ENCODE results near the gene SLC34A1. TPM values are rescaled to one million over a fixed set of nuclear protein-coding genes. Genes with fewer than 3 reads are reported as not detected.

SLC34A1 gene
- total RNA-seq = not detected
- polyA plus RNA-seq = under 1 TPM in 1 of 3 donors, not detected in 2; 0.10 TPM
- long read RNA-seq, donor 1 = 0 reads
- long read RNA-seq, donor 2 = 0 reads
- long read RNA-seq, donor 3 = 0 reads
- long read RNA-seq, donor 4 = 0 reads
- long read RNA-seq, donor 5 = 0 reads
- long read RNA-seq, donor 6 = 0 reads
- long read RNA-seq, donor 7 = 0 reads
- long read RNA-seq, donor 8 = 0 reads
- long read RNA-seq, donor 9 = 0 reads
- long read RNA-seq, donor 10 = 0 reads

- H3K36me3 ChIP-seq = no peaks in the 10 kb centered on the region
- intact Hi-C loops (cut with DNase I; ENCODE audit: low total_unique reads) = no loop called here
- 59 to 76% (median 62%) methylated on average over 4 of the region's 4 CpGs for WGBS, 5 donors
- TF ChIP-seq POLR2A (IDR thresholded peaks at IDR 0.05) = no peak
- no peak for TF ChIP-seq EP300 (IDR thresholded peaks at IDR 0.05)
- TF ChIP-seq POLR2AphosphoS5 (IDR thresholded peaks at IDR 0.05) = no peak
- no peak for TF ChIP-seq CTCF (IDR thresholded peaks at IDR 0.05)
- H3K9me3 ChIP-seq = no peaks in the 10 kb centered on the region
- H3K27ac ChIP-seq = no peak within 1 kb of the TSS
- H3K4me3 ChIP-seq = no peak within 1 kb of the TSS
- H3K4me1 ChIP-seq = peaks cover 4 to 15% (median 13%) of the 10 kb centered on the region in 4 donors
- DNase-seq = no peak
- peaks cover 0 to 33% (median 3%) of the 10 kb centered on the region in 3 donors for H3K27me3 ChIP-seq
Measured at GRCh38 chr5:177384134-177384533, at the start of gene SLC34A1. Gene SLC34A1 (plus strand): TSS chr5:177384434. CDS start chr5:177385742, 1,308 bp downstream.

GRCh38 chr5:177334781-177335700 lies 49.2 kb upstream of the SLC34A1 start:
- Histone ChIP-seq H3K9me3 (no peaks in the 10 kb centered on the region), H3K4me3 (no peak overlapping the region), H3K27me3 (no peaks in the 10 kb centered on the region), H3K36me3 (peaks cover 65 to 100% (median 100%) of the 10 kb centered on the region in 4 donors), H3K27ac (no peak overlapping the region), H3K4me1 (peaks cover 0 to 19% (median 2%) of the 10 kb centered on the region in 4 donors)
- intact Hi-C loops (cut with DNase I; ENCODE audit: low total_unique reads) = no loop called here
- DNase-seq = no peak
- TF ChIP-seq POLR2A (IDR thresholded peaks at IDR 0.05) (no peak), POLR2AphosphoS5 (IDR thresholded peaks at IDR 0.05) (no peak), EP300 (IDR thresholded peaks at IDR 0.05) (no peak)
- 85 to 90% (median 87%) methylated on average over 20 to 21 of the region's 21 CpGs for WGBS, 5 donors

- no peaks in the 10 kb centered on the region for H3K9me3 ChIP-seq
- H3K36me3 ChIP-seq = peaks cover 61 to 100% (median 99%) of the 10 kb centered on the region in 4 donors
- WGBS, 5 donors = 90 to 99% (median 94%) methylated on average over 4 to 7 of the region's 7 CpGs
- H3K27ac ChIP-seq = no peak overlapping the region
- peaks cover 0 to 25% (median 2%) of the 10 kb centered on the region in 4 donors for H3K4me1 ChIP-seq
- intact Hi-C loops (cut with DNase I; ENCODE audit: low total_unique reads) = no loop called here
- TF ChIP-seq EP300 (IDR thresholded peaks at IDR 0.05) (no peak), CTCF (IDR thresholded peaks at IDR 0.05) (no peak), POLR2AphosphoS5 (IDR thresholded peaks at IDR 0.05) (no peak), POLR2A (IDR thresholded peaks at IDR 0.05) (no peak)
- DNase-seq = no peak
- H3K27me3 ChIP-seq = no peaks in the 10 kb centered on the region
- no peak overlapping the region for H3K4me3 ChIP-seq
Measured at GRCh38 chr5:177335701-177336065, 48.6 kb upstream of the SLC34A1 start.

- Histone ChIP-seq H3K9me3 (no peaks in the 10 kb centered on the region), H3K27ac (no peak overlapping the region), H3K4me3 (no peak overlapping the region), H3K27me3 (no peaks in the 10 kb centered on the region), H3K36me3 (peaks cover 61 to 100% (median 99%) of the 10 kb centered on the region in 4 donors), H3K4me1 (peaks cover 0 to 26% (median 2%) of the 10 kb centered on the region in 4 donors)
- peak in 1 of 2 donors; percentile 43 for DNase-seq
- TF ChIP-seq EP300 (IDR thresholded peaks at IDR 0.05) = no peak
- no peak for TF ChIP-seq CTCF (IDR thresholded peaks at IDR 0.05)
- TF ChIP-seq POLR2A (IDR thresholded peaks at IDR 0.05) = no peak
- TF ChIP-seq POLR2AphosphoS5 (IDR thresholded peaks at IDR 0.05) = no peak
- intact Hi-C loops (cut with DNase I; ENCODE audit: low total_unique reads) = no loop called here
- 70 to 82% (median 72%) methylated on average over 12 of the region's 12 CpGs for WGBS, 5 donors
Measured at GRCh38 chr5:177336112-177336511, 48.1 kb upstream of the SLC34A1 start.

All from stomach (tissue), 19 donors.